GM20000 (cell line): ENCODE measurements around the gene EGR4.

Experiments
- DNase-seq: peaks from one replicate; pipeline ENCODE4 v3.0.0; 2012; ENCODE audit warnings: low spot score
- CTCF ChIP-seq: IDR thresholded peaks from 2 replicates; pipeline ENCODE4 v1.5.1; 2012; ENCODE audit warnings: mild to moderate bottlenecking, control low read depth; ENCODE audit errors: extremely low read depth, missing control alignments

Gene EGR4

GRCh38 chr2:73295751-73296400, 2.5 kb upstream of the EGR4 start:
- TF ChIP-seq CTCF: no peak
- no peak for DNase-seq

GRCh38 chr2:73294239-73294638, 891 bp upstream of the EGR4 start:
- DNase-seq: no peak
- no peak for TF ChIP-seq CTCF

GRCh38 chr2:73292906-73293533, 328 bp downstream of the EGR4 start:
- TF ChIP-seq CTCF: no peak
- peak; percentile 46 for DNase-seq

GRCh38 chr2:73292316-73292905, 937 bp downstream of the EGR4 start:
- no peak for TF ChIP-seq CTCF
- peak; percentile 49 for DNase-seq

- DNase-seq: peak; percentile 53
- TF ChIP-seq CTCF: no peak
Measured at GRCh38 chr2:73291461-73292315, 1.7 kb downstream of the EGR4 start.

- peak; percentile 82 for DNase-seq
- no peak for TF ChIP-seq CTCF
Measured at GRCh38 chr2:73291093-73291460, 2.3 kb downstream of the EGR4 start.
